Measurements from ENCODE around the gene NGEF.

Gene NGEF

GRCh38 chr2:232927793-232928550, 85.1 kb downstream of the NGEF start:
- H3K4ac ChIP-seq (ENCODE audit: low read depth, low read length): no peak overlapping the region
- H2BK5ac ChIP-seq (ENCODE audit: low read depth, low read length, poor library complexity): no peak overlapping the region
- H3K4me3 ChIP-seq (ENCODE audit: low read depth, low read length): peak overlapping the region; percentile 51
- no peak overlapping the region for H3K27ac ChIP-seq (ENCODE audit: low read depth, low read length)
- H3K14ac ChIP-seq (ENCODE audit: low read length): no peak overlapping the region
- WGBS (ENCODE audit: extremely low coverage, insufficient coverage, insufficient read length): no CpG with 5 or more reads among the region's 114 CpGs
- H3K18ac ChIP-seq (ENCODE audit: low read length): no peak overlapping the region
- peak overlapping the region; percentile 71 for H3K4me2 ChIP-seq (ENCODE audit: low read length)
- H4K91ac ChIP-seq (ENCODE audit: low read depth, low read length): no peak overlapping the region
- no peak for DNase-seq
- H3K23ac ChIP-seq (ENCODE audit: low read length): no peak overlapping the region
- H3K79me2 ChIP-seq (ENCODE audit: control insufficient read depth, insufficient read depth, low read length, poor library complexity): no peaks in the 10 kb centered on the region
- H3K9me3 ChIP-seq (ENCODE audit: insufficient read depth, low read depth, low read length): peaks cover 13% of the 10 kb centered on the region
- no peak overlapping the region for H2BK120ac ChIP-seq (ENCODE audit: insufficient read depth, low read length, poor library complexity)
- peaks cover 6 to 14% of the 10 kb centered on the region in 2 experiments for H3K4me1 ChIP-seq (ENCODE audit: control insufficient read depth in 1 of 2, insufficient read depth in 2 of 2, low read length in 2 of 2)
- H3K27me3 ChIP-seq (ENCODE audit: insufficient read depth, low read length): peaks cover 48% of the 10 kb centered on the region
- no peak overlapping the region for H2AFZ ChIP-seq (ENCODE audit: insufficient read depth, low read length, poor library complexity)
- no peak overlapping the region for H4K8ac ChIP-seq (ENCODE audit: low read depth, low read length)
- H2BK12ac ChIP-seq (ENCODE audit: low read length): no peak overlapping the region
- no peak overlapping the region for H4K12ac ChIP-seq (ENCODE audit: low read depth, low read length)
- H3K36me3 ChIP-seq (ENCODE audit: control insufficient read depth in 1 of 2, insufficient read depth in 2 of 2, low read length in 2 of 2): no peaks in the 10 kb centered on the region
- H3K9ac ChIP-seq (ENCODE audit: low read length): no peak overlapping the region
- no peaks in the 10 kb centered on the region for H3K79me1 ChIP-seq (ENCODE audit: low read length)
- no peak overlapping the region for H2AK5ac ChIP-seq (ENCODE audit: low read length)

- no peak overlapping the region for H4K91ac ChIP-seq (ENCODE audit: low read depth, low read length)
- H4K12ac ChIP-seq (ENCODE audit: low read depth, low read length): no peak overlapping the region
- no peak overlapping the region for H3K4me3 ChIP-seq (ENCODE audit: low read depth, low read length)
- no peaks in the 10 kb centered on the region for H3K36me3 ChIP-seq (ENCODE audit: control insufficient read depth in 1 of 2, insufficient read depth in 2 of 2, low read length in 2 of 2)
- no peak overlapping the region for H3K27ac ChIP-seq (ENCODE audit: low read depth, low read length)
- no peak overlapping the region for H2AK5ac ChIP-seq (ENCODE audit: low read length)
- no peak overlapping the region for H3K9ac ChIP-seq (ENCODE audit: low read length)
- H3K9me3 ChIP-seq (ENCODE audit: insufficient read depth, low read depth, low read length): peaks cover 13% of the 10 kb centered on the region
- H2BK12ac ChIP-seq (ENCODE audit: low read length): no peak overlapping the region
- H3K4me1 ChIP-seq (ENCODE audit: control insufficient read depth in 1 of 2, insufficient read depth in 2 of 2, low read length in 2 of 2): peaks cover 6 to 14% of the 10 kb centered on the region in 2 experiments
- no CpG with 5 or more reads among the region's 76 CpGs for WGBS (ENCODE audit: extremely low coverage, insufficient coverage, insufficient read length)
- H2BK120ac ChIP-seq (ENCODE audit: insufficient read depth, low read length, poor library complexity): no peak overlapping the region
- no peak overlapping the region for H2BK5ac ChIP-seq (ENCODE audit: low read depth, low read length, poor library complexity)
- H3K4ac ChIP-seq (ENCODE audit: low read depth, low read length): no peak overlapping the region
- H3K23ac ChIP-seq (ENCODE audit: low read length): no peak overlapping the region
- peaks cover 48% of the 10 kb centered on the region for H3K27me3 ChIP-seq (ENCODE audit: insufficient read depth, low read length)
- no peak overlapping the region for H3K18ac ChIP-seq (ENCODE audit: low read length)
- DNase-seq: no peak
- no peak overlapping the region for H3K14ac ChIP-seq (ENCODE audit: low read length)
- H2AFZ ChIP-seq (ENCODE audit: insufficient read depth, low read length, poor library complexity): no peak overlapping the region
- no peaks in the 10 kb centered on the region for H3K79me2 ChIP-seq (ENCODE audit: control insufficient read depth, insufficient read depth, low read length, poor library complexity)
- H3K79me1 ChIP-seq (ENCODE audit: low read length): no peaks in the 10 kb centered on the region
- no peak overlapping the region for H4K8ac ChIP-seq (ENCODE audit: low read depth, low read length)
- H3K4me2 ChIP-seq (ENCODE audit: low read length): peak overlapping the region; percentile 71
These were observed 85.8 kb downstream of the NGEF start for GRCh38 chr2:232927032-232927792.

GRCh38 chr2:232926431-232926939, 86.6 kb downstream of the NGEF start:
- peaks cover 13% of the 10 kb centered on the region for H3K9me3 ChIP-seq (ENCODE audit: insufficient read depth, low read depth, low read length)
- H3K14ac ChIP-seq (ENCODE audit: low read length): no peak overlapping the region
- no peak overlapping the region for H2BK12ac ChIP-seq (ENCODE audit: low read length)
- peaks cover 48% of the 10 kb centered on the region for H3K27me3 ChIP-seq (ENCODE audit: insufficient read depth, low read length)
- no peak overlapping the region for H3K18ac ChIP-seq (ENCODE audit: low read length)
- H3K36me3 ChIP-seq (ENCODE audit: control insufficient read depth in 1 of 2, insufficient read depth in 2 of 2, low read length in 2 of 2): no peaks in the 10 kb centered on the region
- no peak overlapping the region for H4K91ac ChIP-seq (ENCODE audit: low read depth, low read length)
- H3K27ac ChIP-seq (ENCODE audit: low read depth, low read length): no peak overlapping the region
- no peak overlapping the region for H2AK5ac ChIP-seq (ENCODE audit: low read length)
- no peak overlapping the region for H3K4me2 ChIP-seq (ENCODE audit: low read length)
- H2AFZ ChIP-seq (ENCODE audit: insufficient read depth, low read length, poor library complexity): no peak overlapping the region
- H2BK5ac ChIP-seq (ENCODE audit: low read depth, low read length, poor library complexity): no peak overlapping the region
- peaks cover 6 to 14% of the 10 kb centered on the region in 2 experiments for H3K4me1 ChIP-seq (ENCODE audit: control insufficient read depth in 1 of 2, insufficient read depth in 2 of 2, low read length in 2 of 2)
- H2BK120ac ChIP-seq (ENCODE audit: insufficient read depth, low read length, poor library complexity): no peak overlapping the region
- no peaks in the 10 kb centered on the region for H3K79me1 ChIP-seq (ENCODE audit: low read length)
- no peak overlapping the region for H4K12ac ChIP-seq (ENCODE audit: low read depth, low read length)
- no peaks in the 10 kb centered on the region for H3K79me2 ChIP-seq (ENCODE audit: control insufficient read depth, insufficient read depth, low read length, poor library complexity)
- no peak overlapping the region for H3K23ac ChIP-seq (ENCODE audit: low read length)
- no peak for DNase-seq
- H3K9ac ChIP-seq (ENCODE audit: low read length): no peak overlapping the region
- H3K4me3 ChIP-seq (ENCODE audit: low read depth, low read length): no peak overlapping the region
- no peak overlapping the region for H4K8ac ChIP-seq (ENCODE audit: low read depth, low read length)
- H3K4ac ChIP-seq (ENCODE audit: low read depth, low read length): no peak overlapping the region
- WGBS (ENCODE audit: extremely low coverage, insufficient coverage, insufficient read length): no CpG with 5 or more reads among the region's 13 CpGs

GRCh38 chr2:232925821-232926156, 87.3 kb downstream of the NGEF start:
- Histone ChIP-seq H3K27ac (ENCODE audit: low read depth, low read length) (no peak overlapping the region), H3K79me2 (ENCODE audit: control insufficient read depth, insufficient read depth, low read length, poor library complexity) (no peaks in the 10 kb centered on the region), H2BK12ac (ENCODE audit: low read length) (no peak overlapping the region), H2AFZ (ENCODE audit: insufficient read depth, low read length, poor library complexity) (no peak overlapping the region), H3K23ac (ENCODE audit: low read length) (no peak overlapping the region), H3K27me3 (ENCODE audit: insufficient read depth, low read length) (peaks cover 44% of the 10 kb centered on the region), H2AK5ac (ENCODE audit: low read length) (no peak overlapping the region), H3K18ac (ENCODE audit: low read length) (no peak overlapping the region), H4K8ac (ENCODE audit: low read depth, low read length) (no peak overlapping the region), H3K79me1 (ENCODE audit: low read length) (no peaks in the 10 kb centered on the region), H2BK5ac (ENCODE audit: low read depth, low read length, poor library complexity) (no peak overlapping the region), H3K4me3 (ENCODE audit: low read depth, low read length) (no peak overlapping the region), H3K4ac (ENCODE audit: low read depth, low read length) (no peak overlapping the region), H4K12ac (ENCODE audit: low read depth, low read length) (no peak overlapping the region), H3K9me3 (ENCODE audit: insufficient read depth, low read depth, low read length) (peaks cover 13% of the 10 kb centered on the region), H3K9ac (ENCODE audit: low read length) (no peak overlapping the region), H3K4me2 (ENCODE audit: low read length) (no peak overlapping the region), H3K14ac (ENCODE audit: low read length) (no peak overlapping the region), H4K91ac (ENCODE audit: low read depth, low read length) (no peak overlapping the region), H3K4me1 (ENCODE audit: control insufficient read depth in 1 of 2, insufficient read depth in 2 of 2, low read length in 2 of 2) (peaks cover 6 to 14% of the 10 kb centered on the region in 2 experiments), H3K36me3 (ENCODE audit: control insufficient read depth in 1 of 2, insufficient read depth in 2 of 2, low read length in 2 of 2) (no peaks in the 10 kb centered on the region), H2BK120ac (ENCODE audit: insufficient read depth, low read length, poor library complexity) (no peak overlapping the region)
- no CpG with 5 or more reads among the region's 11 CpGs for whole genome bisulfite sequencing (ENCODE audit: extremely low coverage, insufficient coverage, insufficient read length)
- no peak for DNase-seq
